ENCODE measurements around the gene OR10A5. TPM values are rescaled to one million over a fixed set of nuclear protein-coding genes. Genes with fewer than 3 reads are reported as not detected.

OR10A5 gene, protein sequence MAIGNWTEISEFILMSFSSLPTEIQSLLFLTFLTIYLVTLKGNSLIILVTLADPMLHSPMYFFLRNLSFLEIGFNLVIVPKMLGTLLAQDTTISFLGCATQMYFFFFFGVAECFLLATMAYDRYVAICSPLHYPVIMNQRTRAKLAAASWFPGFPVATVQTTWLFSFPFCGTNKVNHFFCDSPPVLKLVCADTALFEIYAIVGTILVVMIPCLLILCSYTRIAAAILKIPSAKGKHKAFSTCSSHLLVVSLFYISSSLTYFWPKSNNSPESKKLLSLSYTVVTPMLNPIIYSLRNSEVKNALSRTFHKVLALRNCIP
- total RNA-seq (2021) (not detected in 3 replicates), Bru-seq, nascent RNA (not detected)
- long read RNA-seq, experiment 1, result 0 reads
- long read RNA-seq, experiment 2, result 0 reads
- long read RNA-seq, experiment 3, result 0 reads

DNA sequence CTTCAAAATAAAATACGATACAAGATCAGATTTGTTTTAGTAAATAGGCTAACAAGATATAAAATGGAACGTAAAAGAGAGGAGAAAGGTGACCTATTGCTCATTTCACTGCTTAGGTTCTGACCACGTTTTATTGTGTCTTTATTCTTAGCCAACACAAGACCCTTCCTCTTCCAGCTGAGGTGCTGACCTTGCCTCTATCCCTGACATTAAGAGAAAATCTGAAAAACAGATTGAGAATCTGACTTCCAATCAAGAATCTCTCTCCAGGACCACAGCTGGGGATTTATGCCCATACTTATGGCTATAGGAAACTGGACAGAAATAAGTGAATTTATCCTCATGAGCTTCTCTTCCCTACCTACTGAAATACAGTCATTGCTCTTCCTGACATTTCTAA lies at the start of gene OR10A5:
Gene OR10A5 (plus strand): TSS at position 301 of the 400 bp plus-strand sequence. CDS start 0 bp downstream, at position 301.
- no peak within 1 kb of the TSS for H3K27ac Mint-ChIP-seq
- TF ChIP-seq ZNF121 (CRISPR knock-in tag; IDR thresholded peaks at IDR 0.05) (no peak), ESRRA (CRISPR knock-in tag; IDR thresholded peaks at IDR 0.05; ENCODE audit: borderline replicate concordance) (no peak), MXD4 (CRISPR knock-in tag; IDR thresholded peaks at IDR 0.05; ENCODE audit: borderline replicate concordance) (no peak), GABPB1 (CRISPR knock-in tag; IDR thresholded peaks at IDR 0.05) (no peak), ZNF219 (CRISPR knock-in tag; IDR thresholded peaks at IDR 0.05; ENCODE audit: borderline replicate concordance) (no peak)
- TF ChIP-seq, protein P1, sequence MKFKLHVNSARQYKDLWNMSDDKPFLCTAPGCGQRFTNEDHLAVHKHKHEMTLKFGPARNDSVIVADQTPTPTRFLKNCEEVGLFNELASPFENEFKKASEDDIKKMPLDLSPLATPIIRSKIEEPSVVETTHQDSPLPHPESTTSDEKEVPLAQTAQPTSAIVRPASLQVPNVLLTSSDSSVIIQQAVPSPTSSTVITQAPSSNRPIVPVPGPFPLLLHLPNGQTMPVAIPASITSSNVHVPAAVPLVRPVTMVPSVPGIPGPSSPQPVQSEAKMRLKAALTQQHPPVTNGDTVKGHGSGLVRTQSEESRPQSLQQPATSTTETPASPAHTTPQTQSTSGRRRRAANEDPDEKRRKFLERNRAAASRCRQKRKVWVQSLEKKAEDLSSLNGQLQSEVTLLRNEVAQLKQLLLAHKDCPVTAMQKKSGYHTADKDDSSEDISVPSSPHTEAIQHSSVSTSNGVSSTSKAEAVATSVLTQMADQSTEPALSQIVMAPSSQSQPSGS (CRISPR knock-in tag; IDR thresholded peaks at IDR 0.05; ENCODE audit: borderline replicate concordance, low read depth), result no peak
- TF ChIP-seq, protein P2, sequence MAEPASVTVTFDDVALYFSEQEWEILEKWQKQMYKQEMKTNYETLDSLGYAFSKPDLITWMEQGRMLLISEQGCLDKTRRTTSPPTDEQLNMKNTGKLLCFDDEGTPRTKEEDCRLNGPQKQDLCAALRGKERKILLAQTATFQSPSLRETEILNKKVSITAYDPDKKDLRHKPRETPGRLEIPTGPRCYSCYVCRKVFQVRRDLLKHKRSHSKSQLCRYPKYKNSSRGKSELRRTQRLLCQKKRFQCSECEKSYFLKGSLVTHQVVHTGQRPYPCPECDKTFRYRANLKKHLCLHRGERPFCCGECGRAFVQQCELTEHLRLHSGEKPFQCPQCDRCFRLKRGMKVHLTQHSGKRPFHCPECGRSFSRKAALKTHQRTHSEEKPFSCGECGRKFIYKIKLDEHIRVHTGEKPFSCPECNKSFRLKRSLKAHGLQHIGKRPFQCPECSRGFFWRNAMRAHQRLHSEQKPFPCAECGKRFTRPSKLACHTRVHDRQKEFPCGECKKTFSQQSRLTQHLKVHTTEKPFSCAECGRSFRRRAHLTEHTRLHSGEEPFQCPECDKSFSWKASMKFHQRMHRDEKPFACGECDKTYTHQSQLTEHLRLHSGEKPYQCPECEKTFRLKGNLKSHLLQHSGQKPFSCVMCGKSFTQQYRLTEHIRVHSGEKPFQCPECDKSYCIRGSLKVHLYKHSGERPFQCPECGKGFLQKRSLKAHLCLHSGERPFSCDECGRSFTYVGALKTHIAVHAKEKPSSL (CRISPR knock-in tag; conservative IDR thresholded peaks at IDR 0.05), result no peak
- peaks cover 24% of the 10 kb centered on the region for H3K4me1 Mint-ChIP-seq
- H3K27me3 Mint-ChIP-seq (ENCODE audit: low read depth), result no peaks in the 10 kb centered on the region
- H3K9me3 Mint-ChIP-seq, result peaks cover 48% of the 10 kb centered on the region
- POLR2A ChIA-PET, result interaction anchor here (0.5 kb wide), 1 partner anchor 143 kb away, joined by 3 read pairs; no protein-coding TSS in a partner anchor
- H3K4me3 Mint-ChIP-seq, result no peak within 1 kb of the TSS
- ATAC-seq, result no peak
- peaks cover 4% of the 10 kb centered on the region; the same call in 1 of the 2 replicates for H3K36me3 Mint-ChIP-seq
- DNase-seq (ENCODE audit: low spot score), result no peak
- CTCF ChIA-PET, result no interaction called here

DNA sequence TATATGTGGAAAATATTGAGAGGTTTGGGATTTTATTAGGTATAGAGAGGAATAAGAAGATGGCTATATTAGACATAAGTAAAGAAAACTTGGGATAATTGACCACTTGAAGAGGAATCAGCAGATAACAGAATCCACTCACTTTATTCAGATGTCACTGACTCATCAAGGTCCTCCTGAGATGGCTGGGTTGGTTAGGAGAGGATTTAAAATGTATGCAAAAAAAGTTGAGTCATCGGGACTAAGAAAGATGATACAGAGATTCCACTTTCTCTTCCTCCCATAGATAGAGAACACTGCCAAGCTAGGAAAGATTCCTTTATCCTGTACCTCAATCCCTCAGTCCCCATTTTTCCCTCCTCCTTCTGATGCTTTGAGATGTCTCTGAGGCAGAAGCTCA lies 46.1 kb upstream of the OR10A5 start, which contains the start of gene OR6A2:
Gene OR6A2 (minus strand): TSS at position 288 of the 400 bp plus-strand sequence. CDS start 3,981 bp downstream, outside the sequence.
- ATAC-seq (no peak), DNase-seq (ENCODE audit: low spot score) (no peak)
- TF ChIP-seq JUN (CRISPR knock-in tag; IDR thresholded peaks at IDR 0.05) (no peak), ZNF317 (CRISPR knock-in tag; IDR thresholded peaks at IDR 0.05; ENCODE audit: borderline replicate concordance, low read depth) (no peak), CBFB (CRISPR knock-in tag; IDR thresholded peaks at IDR 0.05; ENCODE audit: low read depth) (no peak), SP1 (CRISPR knock-in tag; conservative IDR thresholded peaks at IDR 0.05) (no peak), ZBTB21 (CRISPR knock-in tag; IDR thresholded peaks at IDR 0.05; ENCODE audit: borderline replicate concordance) (no peak), GABPB1 (CRISPR knock-in tag; IDR thresholded peaks at IDR 0.05) (no peak), ZNF121 (CRISPR knock-in tag; IDR thresholded peaks at IDR 0.05) (no peak), FOXK1 (CRISPR knock-in tag; IDR thresholded peaks at IDR 0.05) (no peak), ZNF219 (CRISPR knock-in tag; IDR thresholded peaks at IDR 0.05; ENCODE audit: borderline replicate concordance) (no peak), HMGA2 (CRISPR knock-in tag; IDR thresholded peaks at IDR 0.05) (no peak)
- TF ChIP-seq, protein P3, sequence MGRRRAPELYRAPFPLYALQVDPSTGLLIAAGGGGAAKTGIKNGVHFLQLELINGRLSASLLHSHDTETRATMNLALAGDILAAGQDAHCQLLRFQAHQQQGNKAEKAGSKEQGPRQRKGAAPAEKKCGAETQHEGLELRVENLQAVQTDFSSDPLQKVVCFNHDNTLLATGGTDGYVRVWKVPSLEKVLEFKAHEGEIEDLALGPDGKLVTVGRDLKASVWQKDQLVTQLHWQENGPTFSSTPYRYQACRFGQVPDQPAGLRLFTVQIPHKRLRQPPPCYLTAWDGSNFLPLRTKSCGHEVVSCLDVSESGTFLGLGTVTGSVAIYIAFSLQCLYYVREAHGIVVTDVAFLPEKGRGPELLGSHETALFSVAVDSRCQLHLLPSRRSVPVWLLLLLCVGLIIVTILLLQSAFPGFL (CRISPR knock-in tag; IDR thresholded peaks at IDR 0.05; ENCODE audit: borderline replicate concordance), result no peak
- TF ChIP-seq, protein P4, sequence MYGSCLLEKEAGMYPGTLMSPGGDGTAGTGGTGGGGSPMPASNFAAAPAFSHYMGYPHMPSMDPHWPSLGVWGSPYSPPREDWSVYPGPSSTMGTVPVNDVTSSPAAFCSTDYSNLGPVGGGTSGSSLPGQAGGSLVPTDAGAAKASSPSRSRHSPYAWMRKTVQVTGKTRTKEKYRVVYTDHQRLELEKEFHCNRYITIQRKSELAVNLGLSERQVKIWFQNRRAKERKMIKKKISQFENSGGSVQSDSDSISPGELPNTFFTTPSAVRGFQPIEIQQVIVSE (CRISPR knock-in tag; IDR thresholded peaks at IDR 0.05; ENCODE audit: borderline replicate concordance), result no peak
- TF ChIP-seq, protein P5, sequence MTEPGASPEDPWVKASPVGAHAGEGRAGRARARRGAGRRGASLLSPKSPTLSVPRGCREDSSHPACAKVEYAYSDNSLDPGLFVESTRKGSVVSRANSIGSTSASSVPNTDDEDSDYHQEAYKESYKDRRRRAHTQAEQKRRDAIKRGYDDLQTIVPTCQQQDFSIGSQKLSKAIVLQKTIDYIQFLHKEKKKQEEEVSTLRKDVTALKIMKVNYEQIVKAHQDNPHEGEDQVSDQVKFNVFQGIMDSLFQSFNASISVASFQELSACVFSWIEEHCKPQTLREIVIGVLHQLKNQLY (CRISPR knock-in tag; IDR thresholded peaks at IDR 0.05), result no peak
- TF ChIP-seq, protein P6, sequence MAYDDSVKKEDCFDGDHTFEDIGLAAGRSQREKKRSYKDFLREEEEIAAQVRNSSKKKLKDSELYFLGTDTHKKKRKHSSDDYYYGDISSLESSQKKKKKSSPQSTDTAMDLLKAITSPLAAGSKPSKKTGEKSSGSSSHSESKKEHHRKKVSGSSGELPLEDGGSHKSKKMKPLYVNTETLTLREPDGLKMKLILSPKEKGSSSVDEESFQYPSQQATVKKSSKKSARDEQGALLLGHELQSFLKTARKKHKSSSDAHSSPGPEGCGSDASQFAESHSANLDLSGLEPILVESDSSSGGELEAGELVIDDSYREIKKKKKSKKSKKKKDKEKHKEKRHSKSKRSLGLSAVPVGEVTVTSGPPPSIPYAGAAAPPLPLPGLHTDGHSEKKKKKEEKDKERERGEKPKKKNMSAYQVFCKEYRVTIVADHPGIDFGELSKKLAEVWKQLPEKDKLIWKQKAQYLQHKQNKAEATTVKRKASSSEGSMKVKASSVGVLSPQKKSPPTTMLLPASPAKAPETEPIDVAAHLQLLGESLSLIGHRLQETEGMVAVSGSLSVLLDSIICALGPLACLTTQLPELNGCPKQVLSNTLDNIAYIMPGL (CRISPR knock-in tag; IDR thresholded peaks at IDR 0.05), result no peak
- TF ChIP-seq, protein P7, sequence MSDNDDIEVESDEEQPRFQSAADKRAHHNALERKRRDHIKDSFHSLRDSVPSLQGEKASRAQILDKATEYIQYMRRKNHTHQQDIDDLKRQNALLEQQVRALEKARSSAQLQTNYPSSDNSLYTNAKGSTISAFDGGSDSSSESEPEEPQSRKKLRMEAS (CRISPR knock-in tag; IDR thresholded peaks at IDR 0.05), result no peak
- ChIA-PET CTCF (interaction anchor here (2.8 kb wide), 1 partner anchor 13 kb away, joined by 14 read pairs; no protein-coding TSS in a partner anchor), POLR2A (no interaction called here)
- Mint-ChIP-seq H3K4me3 (no peak within 1 kb of the TSS), H3K27ac (no peak within 1 kb of the TSS), H3K27me3 (ENCODE audit: low read depth) (peaks cover 4% of the 10 kb centered on the region; the same call in 1 of the 2 replicates), H3K36me3 (peaks cover 19% of the 10 kb centered on the region), H3K4me1 (peaks cover 15% of the 10 kb centered on the region), H3K9me3 (peaks cover 31% of the 10 kb centered on the region)
